Measurements from ENCODE around the gene UNK. TPM values are rescaled to one million over a fixed set of nuclear protein-coding genes. Genes with fewer than 3 reads are reported as not detected.

Gene UNK
- total and polyA plus RNA-seq, 2 donors (not counting 1 experiment from before 2014, with no cell fraction given) = 35.5 to 70.3 TPM

DNA sequence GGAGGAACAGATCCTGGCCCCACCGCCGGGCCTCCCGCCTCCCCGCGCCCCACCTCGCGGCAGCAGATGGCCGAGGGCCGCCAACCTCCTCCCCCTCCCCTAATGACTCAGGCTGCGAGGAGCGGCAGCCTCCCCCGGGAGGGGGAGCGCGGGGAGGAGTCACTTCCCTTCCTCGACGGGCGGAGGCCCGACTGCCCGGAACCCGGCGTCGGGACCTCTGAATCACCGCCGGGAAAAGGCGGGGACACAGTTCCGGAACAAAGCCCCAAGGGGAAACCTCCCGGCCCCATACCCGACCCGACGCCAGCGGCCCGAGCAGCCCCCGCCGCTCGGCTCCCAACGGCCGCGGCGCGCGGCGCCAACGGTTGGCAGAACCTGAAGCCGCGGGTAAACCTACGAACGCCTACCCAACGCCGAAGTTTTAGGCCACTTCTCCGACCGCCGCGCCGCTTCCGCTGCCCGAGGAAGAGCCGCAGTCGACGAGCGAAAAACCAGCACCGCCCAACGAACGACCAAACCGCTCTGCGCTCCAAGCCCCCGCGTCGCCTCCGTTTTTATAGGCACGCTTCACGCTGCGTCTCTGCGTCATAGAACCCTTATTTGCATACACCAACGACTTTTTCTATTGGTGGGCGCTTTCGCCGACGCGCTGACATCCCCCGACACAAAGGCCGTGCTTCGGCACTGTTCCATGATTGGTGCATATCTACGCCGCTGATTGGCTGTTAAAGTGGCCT lies 5.2 kb upstream of the UNK start:
- Histone ChIP-seq H3K9ac (ENCODE audit: low read length) (peak overlapping the region; percentile 89), H3K36me3 (replicated peaks in 1 of 2; ENCODE audit: control extremely low read depth in 1 of 2, control insufficient read depth in 1 of 2, extremely low read depth in 1 of 2, insufficient read depth in 2 of 2, low read length in 1 of 2) (peaks cover 4 to 42% of the 10 kb centered on the region in 2 experiments), H4K20me1 (ENCODE audit: control insufficient read depth, insufficient read depth, low read length, poor library complexity, severe bottlenecking) (peaks cover 43% of the 10 kb centered on the region), H2AFZ (ENCODE audit: insufficient read depth, low read depth, low read length, poor library complexity, severe bottlenecking) (no peak overlapping the region), H3K4me2 (replicated peaks; ENCODE audit: low read depth, low read length, poor library complexity, severe bottlenecking) (peak overlapping the region; percentile 78), H3K27me3 (replicated peaks in 1 of 4; ENCODE audit: control extremely low read depth in 1 of 4, control insufficient read depth in 3 of 4, insufficient read depth in 4 of 4, low read length in 3 of 4) (no peaks in the 10 kb centered on the region), H3K4me1 (ENCODE audit: control insufficient read depth in 2 of 2, insufficient read depth in 2 of 2, low read length in 2 of 2) (peaks cover 36 to 59% of the 10 kb centered on the region in 2 donors), H3K27ac (ENCODE audit: low read length in 2 of 2) (peak overlapping the region; percentile 88 to 97), H3K79me2 (ENCODE audit: control insufficient read depth, insufficient read depth, low read length) (peaks cover 29% of the 10 kb centered on the region), H3K9me3 (ENCODE audit: control extremely low read depth in 1 of 3, control insufficient read depth in 2 of 3, insufficient read depth in 1 of 3, low read length in 2 of 3) (no peaks in the 10 kb centered on the region), H3K4me3 (ENCODE audit: control extremely low read depth in 1 of 5, extremely low read depth in 1 of 5, insufficient read depth in 1 of 5, low read depth in 2 of 5, low read length in 4 of 5) (peak overlapping the region; percentile 89 to 95 (median 95))
- H3K4me3 Mint-ChIP-seq = peak overlapping the region; percentile 94
- TF ChIP-seq EZH2 (IDR thresholded peaks at IDR 0.05; ENCODE audit: borderline replicate concordance, insufficient read depth, low read depth, low read length, poor library complexity, severe bottlenecking) = no peak
- TF ChIP-seq, protein P1, sequence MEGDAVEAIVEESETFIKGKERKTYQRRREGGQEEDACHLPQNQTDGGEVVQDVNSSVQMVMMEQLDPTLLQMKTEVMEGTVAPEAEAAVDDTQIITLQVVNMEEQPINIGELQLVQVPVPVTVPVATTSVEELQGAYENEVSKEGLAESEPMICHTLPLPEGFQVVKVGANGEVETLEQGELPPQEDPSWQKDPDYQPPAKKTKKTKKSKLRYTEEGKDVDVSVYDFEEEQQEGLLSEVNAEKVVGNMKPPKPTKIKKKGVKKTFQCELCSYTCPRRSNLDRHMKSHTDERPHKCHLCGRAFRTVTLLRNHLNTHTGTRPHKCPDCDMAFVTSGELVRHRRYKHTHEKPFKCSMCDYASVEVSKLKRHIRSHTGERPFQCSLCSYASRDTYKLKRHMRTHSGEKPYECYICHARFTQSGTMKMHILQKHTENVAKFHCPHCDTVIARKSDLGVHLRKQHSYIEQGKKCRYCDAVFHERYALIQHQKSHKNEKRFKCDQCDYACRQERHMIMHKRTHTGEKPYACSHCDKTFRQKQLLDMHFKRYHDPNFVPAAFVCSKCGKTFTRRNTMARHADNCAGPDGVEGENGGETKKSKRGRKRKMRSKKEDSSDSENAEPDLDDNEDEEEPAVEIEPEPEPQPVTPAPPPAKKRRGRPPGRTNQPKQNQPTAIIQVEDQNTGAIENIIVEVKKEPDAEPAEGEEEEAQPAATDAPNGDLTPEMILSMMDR (IDR thresholded peaks at IDR 0.05) = no peak
- no peaks in the 10 kb centered on the region for H3K27me3 Mint-ChIP-seq
- WGBS (ENCODE audit: insufficient coverage) = under 1% methylated on average over 84 of the region's 84 CpGs
- H3K9me3 Mint-ChIP-seq (ENCODE audit: insufficient read depth) = peaks cover 3% of the 10 kb centered on the region
- ChIA-PET POLR2A (interaction anchor here (0.6 to 8.4 kb wide), 18 partner anchors 8 to 484 kb away, joined by 3 to 78 read pairs (median 4); partner anchors contain the start of genes GALK1, TRIM65 and WBP2), CTCF (interaction anchor here (2.0 to 8.5 kb wide), 4 partner anchors 14 to 65 kb away, joined by 5 to 54 read pairs (median 24); partner anchors contain the start of genes GALK1 and UNC13D)
- DNase-seq = peak; percentile 99
- intact Hi-C loops (cut with micrococcal nuclease) = loop anchor here (1.0 kb wide), 2 partner anchors 14 to 76 kb away; partner anchors contain the start of genes GALK1 and WBP2
- peak overlapping the region; percentile 99 for H3K27ac Mint-ChIP-seq
- peaks cover 63% of the 10 kb centered on the region for H3K4me1 Mint-ChIP-seq
- peak; percentile 62 for ATAC-seq (ENCODE audit: low read depth)

Data from B cell (primary cell).